T47D (cell line): ENCODE data around the gene ACTN1.

ENCODE experiments used
- DNase-seq, 2 experiments: peaks; one replicate each; pipeline versions ENCODE4 v3.0.0 to v3.0.0-alpha.2; 2011 to 2012; ENCODE audit warnings: low read depth in 1 of 2, low spot score in 1 of 2
- JUND ChIP-seq: IDR thresholded peaks from 2 replicates; pipeline ENCODE4 v1.6.1; 2012; ENCODE audit warnings: low read depth
- in situ Hi-C: cut with HindIII; loops from 2 replicates; pipeline ENCODE4 v1.10.0; 2016; ENCODE audit warnings: low sequenced_read_pairs, low pct_unique_long_range_greater_than_20kb

Gene ACTN1

DNA sequence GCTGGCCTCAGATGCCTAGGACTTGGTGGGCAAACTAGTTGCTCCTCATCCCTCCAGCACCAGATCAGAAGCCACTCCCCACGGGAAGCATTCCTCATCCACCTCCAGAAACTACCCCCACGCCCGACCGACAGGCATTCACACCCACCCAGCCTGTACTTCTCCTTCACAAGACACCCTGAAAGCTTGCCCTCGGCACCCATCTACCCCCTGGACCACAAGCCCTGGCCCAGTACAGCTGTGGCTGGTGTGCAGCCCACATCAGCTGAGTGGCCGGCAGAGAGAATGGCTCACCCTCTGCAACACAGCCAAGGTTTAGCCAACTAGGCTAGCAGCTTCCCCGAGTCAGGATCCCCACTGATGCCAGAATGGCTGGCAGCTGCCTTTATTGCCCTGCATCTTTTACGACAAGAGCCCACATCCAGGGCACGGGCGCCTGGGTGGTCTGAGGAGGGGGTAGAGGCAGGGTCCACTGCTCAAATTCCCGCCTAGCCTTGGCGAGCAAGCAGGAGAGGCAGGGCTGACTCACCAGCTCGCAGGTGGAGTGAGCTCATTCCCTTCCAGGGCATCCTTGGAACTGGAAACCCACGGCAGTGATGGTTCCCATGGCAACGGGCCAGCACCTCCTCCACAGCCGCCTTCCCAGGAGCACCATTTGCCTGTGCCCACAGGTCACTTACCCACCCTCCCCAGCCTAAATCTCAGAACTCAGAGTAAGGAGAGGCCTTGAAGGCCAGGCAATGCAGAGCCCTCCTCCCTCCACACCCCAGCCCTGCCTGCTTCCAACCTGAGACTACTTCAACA lies 17.1 kb downstream of the ACTN1 start:
- DNase-seq, result no peak
- no peak for TF ChIP-seq JUND
- in situ Hi-C loops, result no loop called here

DNA sequence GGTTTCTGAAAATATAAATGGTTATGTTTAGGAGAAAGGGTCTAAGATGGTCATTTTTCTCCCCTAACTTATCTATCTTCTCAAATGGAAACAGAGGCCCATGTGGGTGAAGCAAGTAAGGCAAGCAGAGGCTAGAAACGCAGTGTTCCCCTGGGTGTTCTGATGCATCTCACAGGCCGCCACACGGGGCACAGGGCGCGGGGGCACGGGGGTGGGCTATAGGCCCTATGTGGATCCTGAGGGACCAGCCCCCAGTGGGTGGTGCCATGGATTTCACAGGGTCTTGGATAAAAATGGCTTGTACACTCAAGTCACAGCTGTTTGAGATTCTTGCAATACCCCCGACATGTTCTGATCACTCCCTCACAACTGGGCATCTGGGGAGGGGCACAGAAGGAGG lies 17.7 kb downstream of the ACTN1 start:
- in situ Hi-C loops, result no loop called here
- DNase-seq, result no peak
- no peak for TF ChIP-seq JUND

DNA sequence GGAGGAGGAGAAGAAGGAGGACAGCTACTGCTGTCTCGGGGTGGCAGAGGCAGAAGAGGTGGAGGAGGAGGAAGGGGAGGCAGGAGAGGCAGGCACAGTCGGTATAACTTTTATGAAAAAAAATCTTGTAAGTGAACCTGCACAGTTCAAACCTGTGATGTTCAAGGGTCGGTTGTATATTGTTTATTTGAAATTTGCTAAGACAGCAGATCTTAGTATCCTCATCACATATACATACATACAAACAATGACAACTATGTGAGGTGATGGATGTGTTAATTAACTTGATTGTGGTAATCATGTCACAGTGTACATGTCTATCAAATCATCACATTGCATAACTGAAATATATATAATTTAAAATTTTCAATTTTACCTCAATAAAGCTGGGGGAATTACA lies 19.0 kb downstream of the ACTN1 start:
- TF ChIP-seq JUND, result no peak
- in situ Hi-C loops, result no loop called here
- no peak for DNase-seq

DNA sequence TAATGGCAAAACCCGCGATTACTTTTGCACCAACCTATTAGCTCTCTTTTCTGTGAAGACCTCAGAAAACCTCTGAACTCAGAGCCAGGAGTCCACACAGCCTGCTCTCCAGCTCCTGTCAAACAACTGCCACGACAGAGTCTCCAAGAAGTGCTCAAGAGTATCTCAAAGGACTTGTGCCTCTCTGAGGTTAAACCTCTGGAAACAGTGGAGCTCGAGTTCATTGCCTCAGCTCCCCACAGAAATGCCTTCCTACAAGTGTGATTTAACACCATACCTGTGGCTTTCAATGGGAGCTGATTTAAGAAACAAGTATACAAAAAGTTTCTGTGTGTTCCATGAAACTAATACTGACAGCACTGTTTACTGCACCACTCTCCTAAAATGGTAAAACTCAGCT lies 20.1 kb downstream of the ACTN1 start:
- TF ChIP-seq JUND, result no peak
- in situ Hi-C loops, result no loop called here
- DNase-seq, result no peak

DNA sequence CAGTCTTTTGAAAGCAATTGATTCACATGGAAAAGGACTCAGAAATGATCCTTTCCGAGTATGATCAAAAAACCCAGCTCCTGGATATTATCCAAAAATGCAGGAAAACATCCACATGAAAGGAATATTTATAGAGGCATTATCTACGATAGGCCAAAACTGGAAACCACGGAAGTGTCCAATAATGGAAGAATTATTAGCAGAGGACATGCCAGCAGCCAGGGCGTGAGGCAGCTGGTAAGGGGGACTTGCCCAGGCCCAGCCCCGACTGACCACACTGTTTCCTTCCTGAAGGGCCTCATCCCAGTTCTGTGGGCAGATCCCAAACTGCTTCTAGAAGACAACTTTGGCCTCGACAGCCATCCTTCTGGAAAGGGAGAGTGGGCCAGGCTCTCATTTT lies 20.5 kb downstream of the ACTN1 start:
- in situ Hi-C loops, result no loop called here
- no peak for TF ChIP-seq JUND

DNA sequence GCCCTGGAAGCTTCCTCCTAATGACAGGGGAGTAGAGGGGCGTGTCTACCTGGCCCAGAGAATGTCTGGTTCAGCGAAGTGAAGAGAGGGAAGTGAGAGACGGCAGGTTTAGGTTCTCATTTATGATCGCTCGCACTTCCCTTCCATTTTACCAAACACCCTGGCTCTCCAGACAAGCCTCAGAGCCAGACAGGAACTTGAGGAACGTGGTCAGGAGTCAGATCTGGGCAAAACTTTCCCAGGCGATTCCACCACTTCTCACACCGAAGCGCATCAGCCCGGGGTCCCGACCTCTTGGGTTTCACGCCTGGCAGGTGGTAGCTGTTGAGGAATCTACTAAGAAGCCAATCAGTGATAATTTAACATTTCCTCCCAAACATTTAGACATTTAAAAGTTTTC lies 21.3 kb downstream of the ACTN1 start:
- no peak for TF ChIP-seq JUND
- in situ Hi-C loops, result no loop called here
- no peak for DNase-seq

More for the DNA sequence above, 20.5 kb downstream of the ACTN1 start:
- no peak for DNase-seq

DNA sequence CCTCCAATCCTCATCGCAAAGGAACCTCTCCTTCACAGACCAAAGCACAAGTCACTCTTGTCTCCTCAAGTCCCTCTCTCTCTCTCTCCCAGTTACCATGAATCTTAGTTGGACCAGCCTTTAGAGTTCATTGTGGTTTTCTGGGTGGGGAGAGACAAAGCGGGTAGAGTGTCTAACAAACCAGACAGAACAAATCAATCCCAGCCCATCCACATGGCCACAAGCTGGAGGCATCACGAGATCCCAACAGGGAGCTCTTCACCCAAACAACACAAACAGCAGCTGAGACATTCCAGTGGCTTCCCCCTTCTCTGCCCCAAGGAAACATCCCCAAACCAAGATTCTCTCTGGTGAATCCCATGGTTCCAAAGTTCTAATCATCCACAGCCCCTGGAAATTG lies 22.4 kb downstream of the ACTN1 start:
- DNase-seq, result no peak
- no peak for TF ChIP-seq JUND
- in situ Hi-C loops, result no loop called here

DNA sequence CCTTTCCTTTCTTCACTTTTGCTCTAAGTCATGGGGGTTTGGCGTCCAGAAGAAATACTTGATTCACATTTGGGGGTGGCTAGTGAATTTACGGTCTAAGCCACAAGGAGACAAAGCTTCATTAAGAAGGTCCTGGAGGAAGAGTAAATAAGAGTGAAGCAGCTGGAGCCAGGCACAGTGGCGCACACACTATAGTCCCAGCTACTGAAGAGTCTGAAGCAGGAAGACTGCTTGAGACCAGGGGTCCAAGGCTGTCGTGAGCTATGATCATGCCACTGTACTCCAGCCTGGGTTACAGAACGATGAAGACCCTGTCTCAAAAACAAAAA lies 23.3 kb downstream of the ACTN1 start:
- no peak for DNase-seq
- in situ Hi-C loops, result no loop called here
- TF ChIP-seq JUND, result no peak

DNA sequence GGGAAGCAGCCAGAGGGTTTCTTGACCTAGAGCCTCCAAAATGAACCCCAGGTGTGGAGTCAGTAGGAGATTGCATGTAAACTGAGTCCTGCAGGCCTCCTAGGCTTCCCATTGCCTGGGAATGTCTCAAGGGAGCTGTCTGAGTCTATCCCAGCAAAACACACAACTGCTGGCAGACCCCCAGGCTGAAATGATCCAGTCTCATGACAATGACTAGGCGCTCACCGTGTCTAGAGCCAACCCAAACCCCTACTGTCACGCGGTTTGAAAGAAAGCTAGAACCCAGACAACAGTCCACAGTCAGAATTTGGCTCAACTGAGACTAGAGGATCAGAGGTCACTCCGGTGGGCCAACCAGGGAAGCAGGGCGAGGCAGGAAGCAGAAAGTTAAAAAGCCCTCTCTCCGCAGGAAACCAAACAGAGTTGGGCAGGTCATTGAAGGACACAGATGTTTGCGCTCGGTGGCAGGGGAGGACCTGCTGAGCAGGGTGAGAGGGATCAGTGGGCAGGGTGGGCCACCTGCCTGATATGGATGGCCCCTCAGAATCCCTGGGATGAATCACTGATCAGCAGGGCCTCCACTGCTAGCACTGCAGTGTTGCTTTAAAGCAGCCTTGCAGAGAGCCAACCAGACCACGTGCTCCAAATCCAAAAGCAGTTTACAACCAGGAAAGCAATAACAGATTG lies 23.8 kb downstream of the ACTN1 start:
- TF ChIP-seq JUND, result no peak
- DNase-seq, result no peak
- in situ Hi-C loops, result no loop called here

DNA sequence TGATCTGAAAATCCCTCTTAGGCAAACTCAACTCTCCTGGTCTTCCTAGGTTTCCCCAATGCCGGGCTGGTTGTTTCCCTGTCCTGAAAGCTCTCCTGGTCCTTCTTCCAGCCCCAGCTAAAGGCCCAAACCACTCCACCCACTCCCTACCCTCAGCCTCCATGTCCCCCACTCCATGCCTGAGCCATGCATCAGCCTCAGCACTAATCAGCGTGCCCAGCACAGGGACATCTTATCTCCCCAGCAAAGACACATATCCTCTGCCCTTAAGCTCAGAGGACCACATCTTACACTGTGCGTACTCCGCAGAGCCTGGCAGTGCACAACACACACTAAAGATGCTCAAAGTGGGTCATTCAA lies 25.9 kb downstream of the ACTN1 start:
- in situ Hi-C loops, result no loop called here
- no peak for TF ChIP-seq JUND
- no peak for DNase-seq

DNA sequence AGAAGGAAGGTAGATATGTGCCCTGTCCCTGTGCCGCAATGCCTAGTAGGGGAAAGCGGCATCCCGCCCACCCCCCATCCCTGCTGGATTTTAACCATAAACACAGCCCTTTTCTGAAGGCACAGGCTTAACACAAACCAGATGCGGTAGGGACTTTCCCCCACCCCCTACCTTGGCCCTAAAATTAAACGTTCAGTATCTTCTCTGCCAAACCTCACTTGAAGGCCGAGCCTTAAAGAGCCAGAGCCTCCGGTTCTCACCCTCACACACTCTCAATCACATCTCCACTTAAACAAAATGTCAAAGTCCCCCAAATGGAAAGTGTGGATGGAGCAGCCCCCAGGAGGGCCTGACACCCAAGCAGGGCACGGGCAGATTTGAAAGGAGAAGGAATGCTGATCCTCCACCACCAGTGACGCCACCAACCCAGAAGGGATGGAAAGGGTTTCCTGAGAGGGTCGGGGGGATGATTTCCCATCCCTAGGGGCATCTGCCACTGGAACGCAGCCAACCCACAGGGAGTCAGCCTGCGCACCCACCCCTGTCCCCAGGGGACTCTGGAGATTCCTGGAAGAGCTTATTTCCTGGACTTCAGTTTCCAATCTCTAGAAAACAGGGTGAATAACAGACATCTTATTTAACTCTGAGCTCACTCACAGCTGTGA lies 26.4 kb downstream of the ACTN1 start:
- no peak for DNase-seq

DNA sequence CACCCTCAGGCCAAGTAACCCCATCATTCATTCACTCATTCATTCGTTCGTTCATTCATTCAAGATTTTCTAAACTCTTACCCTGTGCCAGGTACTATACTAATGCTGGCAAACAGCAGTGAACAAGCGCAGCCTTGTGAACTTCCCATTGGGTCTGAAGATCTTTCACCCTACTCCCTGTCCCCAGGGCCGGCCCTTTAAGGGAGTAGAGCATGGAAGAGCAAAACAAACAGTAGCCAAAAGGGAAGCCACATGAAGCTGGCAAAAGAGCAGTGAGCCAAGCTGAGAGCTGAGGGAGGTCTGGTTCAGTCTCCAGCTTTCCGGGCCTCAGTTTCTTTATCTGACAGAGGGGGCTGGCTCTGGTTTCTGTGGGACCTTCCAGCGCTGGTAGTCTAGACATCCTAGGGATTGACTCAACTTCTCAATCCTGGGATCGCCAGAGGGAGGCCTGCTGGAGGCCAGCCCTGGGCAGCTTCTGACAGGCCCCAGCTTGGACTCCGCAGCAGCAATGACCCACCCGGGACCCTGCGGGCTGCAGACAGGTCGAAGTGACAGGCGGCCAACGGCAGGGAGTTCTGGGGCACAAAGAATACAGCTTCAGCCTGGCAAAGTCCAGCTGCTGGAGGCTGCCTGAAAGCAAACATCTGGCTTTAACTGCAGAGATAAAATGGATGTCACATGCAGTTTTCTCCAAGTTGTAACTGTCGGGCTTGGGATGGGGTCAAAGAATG lies 27.1 kb downstream of the ACTN1 start:
- in situ Hi-C loops, result no loop called here
- no peak for DNase-seq
- no peak for TF ChIP-seq JUND

More for the DNA sequence above, 26.4 kb downstream of the ACTN1 start:
- no peak for TF ChIP-seq JUND
- in situ Hi-C loops, result no loop called here
